ENCODE results near the gene MCAM. TPM values are rescaled to one million over a fixed set of nuclear protein-coding genes. Genes with fewer than 3 reads are reported as not detected.

Gene MCAM
- total and polyA plus RNA-seq, 2 donors (not counting 1 experiment from before 2014, with no cell fraction given): 4.8 to 26.3 TPM

DNA sequence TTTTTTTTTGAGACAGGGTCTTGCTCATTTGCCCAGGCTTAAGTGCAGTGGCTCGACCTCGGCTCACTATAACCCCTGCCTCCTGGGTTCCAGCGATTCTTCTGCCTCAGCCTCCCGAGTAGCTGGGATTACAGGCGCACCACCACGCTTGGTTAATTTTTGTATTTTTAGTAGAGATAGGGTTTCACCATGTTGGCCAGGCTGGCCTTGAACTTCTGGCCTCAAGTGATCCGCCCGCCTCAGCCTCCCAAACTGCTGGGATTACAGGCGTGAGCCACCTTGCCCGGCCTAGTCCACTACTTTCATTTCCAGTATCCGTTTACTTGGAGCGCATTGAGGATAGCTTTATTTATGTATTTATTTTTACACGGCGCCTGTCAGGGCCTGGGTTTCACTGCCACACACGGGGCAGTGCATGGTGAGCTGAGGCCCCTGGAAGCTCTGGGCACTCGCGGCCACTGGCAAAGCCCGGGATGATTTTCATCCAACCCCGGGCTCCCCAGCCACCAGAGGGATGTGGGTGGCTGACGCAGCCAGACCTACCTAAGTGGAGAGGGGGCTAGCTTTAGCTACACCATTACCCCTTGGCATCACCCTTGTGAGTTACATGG, 6.1 kb upstream of the MCAM start:
- peaks cover 21% of the 10 kb centered on the region for H3K4me1 ChIP-seq (ENCODE audit: control insufficient read depth, extremely low read depth, insufficient read depth, low read length)
- no peak overlapping the region for H2AFZ ChIP-seq (ENCODE audit: low read length)

DNA sequence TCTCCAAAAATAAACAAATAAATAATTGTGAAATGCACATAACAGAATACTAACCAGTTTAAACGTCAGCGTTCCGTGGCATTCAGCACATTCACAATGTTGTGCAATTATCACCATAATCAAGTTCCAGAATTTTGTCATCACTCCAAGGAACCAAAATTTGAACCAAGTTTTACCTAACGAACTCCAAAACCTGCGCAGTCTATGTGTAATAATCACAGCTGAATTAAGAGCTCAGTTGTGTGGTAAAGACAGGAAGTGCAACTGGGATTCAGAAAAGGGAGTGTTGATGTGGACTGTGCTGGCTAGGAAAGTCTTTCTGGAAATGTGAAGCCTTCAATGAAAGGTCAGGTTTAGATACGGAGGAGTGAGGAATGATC, 5.4 kb upstream of the MCAM start:
- no peak for TF ChIP-seq EZH2 (IDR thresholded peaks at IDR 0.05; ENCODE audit: low read length, missing control alignments)
- TF ChIP-seq, protein P1, sequence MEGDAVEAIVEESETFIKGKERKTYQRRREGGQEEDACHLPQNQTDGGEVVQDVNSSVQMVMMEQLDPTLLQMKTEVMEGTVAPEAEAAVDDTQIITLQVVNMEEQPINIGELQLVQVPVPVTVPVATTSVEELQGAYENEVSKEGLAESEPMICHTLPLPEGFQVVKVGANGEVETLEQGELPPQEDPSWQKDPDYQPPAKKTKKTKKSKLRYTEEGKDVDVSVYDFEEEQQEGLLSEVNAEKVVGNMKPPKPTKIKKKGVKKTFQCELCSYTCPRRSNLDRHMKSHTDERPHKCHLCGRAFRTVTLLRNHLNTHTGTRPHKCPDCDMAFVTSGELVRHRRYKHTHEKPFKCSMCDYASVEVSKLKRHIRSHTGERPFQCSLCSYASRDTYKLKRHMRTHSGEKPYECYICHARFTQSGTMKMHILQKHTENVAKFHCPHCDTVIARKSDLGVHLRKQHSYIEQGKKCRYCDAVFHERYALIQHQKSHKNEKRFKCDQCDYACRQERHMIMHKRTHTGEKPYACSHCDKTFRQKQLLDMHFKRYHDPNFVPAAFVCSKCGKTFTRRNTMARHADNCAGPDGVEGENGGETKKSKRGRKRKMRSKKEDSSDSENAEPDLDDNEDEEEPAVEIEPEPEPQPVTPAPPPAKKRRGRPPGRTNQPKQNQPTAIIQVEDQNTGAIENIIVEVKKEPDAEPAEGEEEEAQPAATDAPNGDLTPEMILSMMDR (conservative IDR thresholded peaks at IDR 0.05 in 1 of 2, IDR thresholded peaks at IDR 0.05 in 1 of 2; ENCODE audit: low read depth in 1 of 2, low read length in 2 of 2): peak in 1 of 2 donors; percentile 4
- Histone ChIP-seq H3K9me3 (ENCODE audit: control insufficient read depth, insufficient read depth, low read depth, low read length) (no peaks in the 10 kb centered on the region), H2AFZ (ENCODE audit: low read length) (peak overlapping the region; percentile 36), H3K27ac (ENCODE audit: insufficient read depth, low read length) (peak overlapping the region; percentile 11), H3K4me3 (replicated peaks in 1 of 4; ENCODE audit: control extremely low read depth in 1 of 4, insufficient read depth in 1 of 4, low read depth in 3 of 4, low read length in 4 of 4) (no peak overlapping the region), H4K20me1 (ENCODE audit: control insufficient read depth, extremely low read depth, insufficient read depth, low read length) (no peaks in the 10 kb centered on the region), H3K36me3 (ENCODE audit: control insufficient read depth, insufficient read depth, low read length) (no peaks in the 10 kb centered on the region), H3K4me2 (ENCODE audit: extremely low read depth, insufficient read depth, low read length) (no peak overlapping the region), H3K4me1 (ENCODE audit: control insufficient read depth, extremely low read depth, insufficient read depth, low read length) (peaks cover 22% of the 10 kb centered on the region), H3K79me2 (ENCODE audit: control insufficient read depth, insufficient read depth, low read length) (no peaks in the 10 kb centered on the region), H3K27me3 (ENCODE audit: control insufficient read depth, insufficient read depth, low read length) (no peaks in the 10 kb centered on the region), H3K9ac (ENCODE audit: insufficient read depth, low read length) (no peak overlapping the region)
- peak in 1 of 2 donors; percentile 8 for DNase-seq (ENCODE audit: low read depth in 2 of 2)

More for the DNA sequence above, 6.1 kb upstream of the MCAM start:
- Histone ChIP-seq H3K79me2 (ENCODE audit: control insufficient read depth, insufficient read depth, low read length) (no peaks in the 10 kb centered on the region), H3K9ac (ENCODE audit: insufficient read depth, low read length) (no peak overlapping the region), H3K4me3 (replicated peaks in 1 of 4; ENCODE audit: control extremely low read depth in 1 of 4, insufficient read depth in 1 of 4, low read depth in 3 of 4, low read length in 4 of 4) (no peak overlapping the region), H3K4me2 (ENCODE audit: extremely low read depth, insufficient read depth, low read length) (no peak overlapping the region), H3K36me3 (ENCODE audit: control insufficient read depth, insufficient read depth, low read length) (no peaks in the 10 kb centered on the region), H3K9me3 (ENCODE audit: control insufficient read depth, insufficient read depth, low read depth, low read length) (no peaks in the 10 kb centered on the region), H3K27me3 (ENCODE audit: control insufficient read depth, insufficient read depth, low read length) (no peaks in the 10 kb centered on the region), H4K20me1 (ENCODE audit: control insufficient read depth, extremely low read depth, insufficient read depth, low read length) (no peaks in the 10 kb centered on the region), H3K27ac (ENCODE audit: insufficient read depth, low read length) (no peak overlapping the region)
- no peak for TF ChIP-seq EZH2 (IDR thresholded peaks at IDR 0.05; ENCODE audit: low read length, missing control alignments)
- TF ChIP-seq, protein P1 (conservative IDR thresholded peaks at IDR 0.05 in 1 of 2, IDR thresholded peaks at IDR 0.05 in 1 of 2; ENCODE audit: low read depth in 1 of 2, low read length in 2 of 2): no peak
- no peak for DNase-seq (ENCODE audit: low read depth in 2 of 2)

DNA sequence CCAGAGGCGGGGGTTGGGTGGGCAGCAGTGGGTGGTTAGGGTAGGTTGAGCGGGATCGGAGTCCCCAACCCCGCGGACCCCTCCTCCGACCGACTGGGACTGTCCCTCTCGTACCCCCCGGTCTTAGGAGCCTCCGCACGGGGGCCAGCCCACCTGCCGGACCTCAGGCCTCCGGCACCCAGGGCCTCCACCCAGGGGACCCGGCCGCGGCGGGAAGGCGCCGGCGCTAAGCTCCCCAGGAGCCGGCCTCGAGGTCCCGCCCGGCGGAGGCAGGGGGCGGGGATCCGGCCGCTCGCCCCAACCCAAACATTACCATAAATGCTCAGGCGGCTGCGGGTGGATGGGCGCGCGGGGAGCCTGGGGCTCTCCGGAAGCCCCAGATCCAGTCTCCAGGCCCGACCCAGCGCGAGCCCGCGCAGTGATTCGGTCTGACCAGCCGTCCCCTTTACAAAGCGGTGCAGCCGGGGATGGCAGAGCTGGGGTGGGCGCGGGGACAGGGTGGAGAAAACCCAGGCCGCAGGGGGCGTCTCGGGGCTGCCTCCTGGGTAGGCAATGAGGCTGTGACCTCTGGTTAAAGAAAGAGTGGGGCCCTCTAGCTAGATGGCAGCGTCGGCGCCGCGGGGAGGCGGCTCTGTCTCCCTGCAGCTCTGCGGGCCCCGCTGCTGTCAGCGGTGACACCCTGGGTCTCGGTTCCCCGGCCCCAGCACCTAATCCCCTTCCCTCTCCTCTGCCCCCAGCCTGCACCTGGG, 4.0 kb upstream of the MCAM start:
- H3K4me3 ChIP-seq (replicated peaks in 1 of 4; ENCODE audit: control extremely low read depth in 1 of 4, insufficient read depth in 1 of 4, low read depth in 3 of 4, low read length in 4 of 4): peak overlapping the region in 3 of 4 experiments; percentile 10 to 49 (median 24)
- H3K27me3 ChIP-seq (ENCODE audit: control insufficient read depth, insufficient read depth, low read length): peaks cover 1% of the 10 kb centered on the region
- H3K9me3 ChIP-seq (ENCODE audit: control insufficient read depth, insufficient read depth, low read depth, low read length): no peaks in the 10 kb centered on the region
- H3K4me1 ChIP-seq (ENCODE audit: control insufficient read depth, extremely low read depth, insufficient read depth, low read length): peaks cover 24% of the 10 kb centered on the region
- H3K79me2 ChIP-seq (ENCODE audit: control insufficient read depth, insufficient read depth, low read length): no peaks in the 10 kb centered on the region
- DNase-seq (ENCODE audit: low read depth in 2 of 2): peak; percentile 61 to 74
- H3K36me3 ChIP-seq (ENCODE audit: control insufficient read depth, insufficient read depth, low read length): no peaks in the 10 kb centered on the region
- peak overlapping the region; percentile 66 for H3K27ac ChIP-seq (ENCODE audit: insufficient read depth, low read length)
- H3K9ac ChIP-seq (ENCODE audit: insufficient read depth, low read length): peak overlapping the region; percentile 57
- peak overlapping the region; percentile 67 for H2AFZ ChIP-seq (ENCODE audit: low read length)
- TF ChIP-seq, protein P1 (conservative IDR thresholded peaks at IDR 0.05 in 1 of 2, IDR thresholded peaks at IDR 0.05 in 1 of 2; ENCODE audit: low read depth in 1 of 2, low read length in 2 of 2): no peak
- no peak for TF ChIP-seq EZH2 (IDR thresholded peaks at IDR 0.05; ENCODE audit: low read length, missing control alignments)
- H4K20me1 ChIP-seq (ENCODE audit: control insufficient read depth, extremely low read depth, insufficient read depth, low read length): no peaks in the 10 kb centered on the region
- H3K4me2 ChIP-seq (ENCODE audit: extremely low read depth, insufficient read depth, low read length): peak overlapping the region; percentile 58
